ENCODE measurements around the gene LAIR2. TPM values are rescaled to one million over a fixed set of nuclear protein-coding genes. Genes with fewer than 3 reads are reported as not detected.
"Not testable (repeated sequence)": the region's sequence is repeated elsewhere in the genome, so short reads cannot be mapped to it uniquely, and the experiment has no call there.

The LAIR2 gene
- total RNA-seq, 1 experiment from 2014 or later: not detected

- DNase-seq (ENCODE audit: low read depth, low spot score): peak; percentile 50
- in situ Hi-C loops (cut with HindIII; ENCODE audit: low pct_unique_long_range_greater_than_20kb, low sequenced_read_pairs): no loop called here
Measured at GRCh38 chr19:54462655-54463530, 39.7 kb upstream of the LAIR2 start.

- peak; percentile 97 for DNase-seq (ENCODE audit: low read depth, low spot score)
- in situ Hi-C loops (cut with HindIII; ENCODE audit: low pct_unique_long_range_greater_than_20kb, low sequenced_read_pairs): no loop called here
Measured at GRCh38 chr19:54463531-54464043, 39.0 kb upstream of the LAIR2 start, which contains the start of gene LENG9. LENG9 (minus strand) TSS chr19:54463778; CDS start chr19:54463526, 252 bp downstream.

GRCh38 chr19:54464044-54464629 is 38.5 kb upstream of the LAIR2 start:
- in situ Hi-C loops (cut with HindIII; ENCODE audit: low pct_unique_long_range_greater_than_20kb, low sequenced_read_pairs): no loop called here

DNA sequence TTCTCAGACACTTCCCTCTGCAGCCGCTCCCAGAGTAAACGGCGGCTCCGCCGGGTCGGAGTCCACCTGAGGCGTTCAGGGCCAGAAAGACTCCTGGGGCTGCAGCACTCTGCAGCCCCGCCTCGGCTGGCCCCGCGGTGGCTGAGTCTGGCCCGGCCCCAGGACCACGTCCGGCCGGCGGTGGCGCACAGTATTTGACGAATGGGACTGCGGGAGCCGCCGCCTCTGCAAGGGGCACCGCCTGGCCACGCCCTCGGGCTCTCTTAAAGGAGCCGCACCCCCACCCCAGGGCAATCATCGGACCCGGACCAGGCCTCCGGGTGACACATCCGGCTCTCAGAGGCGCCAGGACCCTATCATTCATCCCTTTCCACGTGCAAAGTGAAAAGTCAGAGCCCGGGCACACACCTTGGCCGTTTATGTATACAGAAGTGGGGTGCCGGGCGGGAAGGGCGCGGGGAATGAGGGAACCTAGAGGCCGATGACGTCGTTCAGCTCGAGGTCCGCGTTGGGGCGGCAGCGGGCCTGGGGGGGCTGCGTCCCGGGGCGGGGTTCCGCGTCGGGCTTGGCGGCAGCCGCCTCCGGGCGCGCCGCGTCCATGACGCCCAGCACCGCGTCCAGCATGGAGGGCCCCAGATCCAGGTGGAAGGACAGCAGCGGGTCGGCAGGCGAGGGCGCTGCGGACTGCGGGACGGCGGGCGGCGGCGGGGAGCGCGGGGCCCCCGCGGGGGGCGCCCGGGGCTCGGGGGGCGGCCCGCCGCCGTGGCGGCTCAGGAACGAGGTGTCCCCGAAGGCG is 37.8 kb upstream of the LAIR2 start:
- in situ Hi-C loops (cut with HindIII; ENCODE audit: low pct_unique_long_range_greater_than_20kb, low sequenced_read_pairs): no loop called here

More at GRCh38 chr19:54464044-54464629, 38.5 kb upstream of the LAIR2 start:
- peak; percentile 92 for DNase-seq (ENCODE audit: low read depth, low spot score)

GRCh38 chr19:54465426-54466109 is 37.1 kb upstream of the LAIR2 start:
- DNase-seq (ENCODE audit: low read depth, low spot score): no peak
- in situ Hi-C loops (cut with HindIII; ENCODE audit: low pct_unique_long_range_greater_than_20kb, low sequenced_read_pairs): no loop called here

More for the DNA sequence above, 37.8 kb upstream of the LAIR2 start:
- DNase-seq (ENCODE audit: low read depth, low spot score): peak; percentile 85

DNA sequence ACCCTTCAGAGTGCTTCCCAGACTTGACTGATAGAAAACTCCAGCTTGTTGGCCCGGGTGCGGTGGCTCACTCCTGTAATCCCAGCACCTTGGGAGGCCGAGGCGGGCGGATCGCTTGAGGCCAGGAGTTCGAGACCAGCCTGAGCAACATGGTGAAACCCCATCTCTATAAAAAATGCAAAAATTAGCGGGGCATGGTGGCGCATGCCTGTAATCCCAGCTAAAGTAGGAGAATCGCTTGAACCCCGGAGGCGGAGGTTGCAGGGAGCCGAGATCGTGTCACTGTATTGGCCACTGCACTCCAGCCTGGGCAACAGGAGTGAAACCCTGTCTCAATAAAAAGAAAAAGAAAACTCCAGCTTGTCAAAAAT is 36.5 kb upstream of the LAIR2 start:
- DNase-seq (ENCODE audit: low read depth, low spot score); in situ Hi-C loops (cut with HindIII; ENCODE audit: low pct_unique_long_range_greater_than_20kb, low sequenced_read_pairs): not testable (repeated sequence)

- no peak for DNase-seq (ENCODE audit: low read depth, low spot score)
- in situ Hi-C loops (cut with HindIII; ENCODE audit: low pct_unique_long_range_greater_than_20kb, low sequenced_read_pairs): no loop called here
Measured at GRCh38 chr19:54469496-54469934, 33.1 kb upstream of the LAIR2 start.

GRCh38 chr19:54470276-54470887 is 32.2 kb upstream of the LAIR2 start:
- in situ Hi-C loops (cut with HindIII; ENCODE audit: low pct_unique_long_range_greater_than_20kb, low sequenced_read_pairs): no loop called here
- no peak for DNase-seq (ENCODE audit: low read depth, low spot score)

GRCh38 chr19:54470991-54471782 is 31.4 kb upstream of the LAIR2 start:
- no peak for DNase-seq (ENCODE audit: low read depth, low spot score)
- in situ Hi-C loops (cut with HindIII; ENCODE audit: low pct_unique_long_range_greater_than_20kb, low sequenced_read_pairs): no loop called here

- no peak for DNase-seq (ENCODE audit: low read depth, low spot score)
- in situ Hi-C loops (cut with HindIII; ENCODE audit: low pct_unique_long_range_greater_than_20kb, low sequenced_read_pairs): no loop called here
Measured at GRCh38 chr19:54473071-54473891, 29.4 kb upstream of the LAIR2 start, which contains the start of gene CDC42EP5. CDC42EP5 (minus strand) TSS chr19:54473296; CDS start chr19:54465547, 7,749 bp downstream.

DNA sequence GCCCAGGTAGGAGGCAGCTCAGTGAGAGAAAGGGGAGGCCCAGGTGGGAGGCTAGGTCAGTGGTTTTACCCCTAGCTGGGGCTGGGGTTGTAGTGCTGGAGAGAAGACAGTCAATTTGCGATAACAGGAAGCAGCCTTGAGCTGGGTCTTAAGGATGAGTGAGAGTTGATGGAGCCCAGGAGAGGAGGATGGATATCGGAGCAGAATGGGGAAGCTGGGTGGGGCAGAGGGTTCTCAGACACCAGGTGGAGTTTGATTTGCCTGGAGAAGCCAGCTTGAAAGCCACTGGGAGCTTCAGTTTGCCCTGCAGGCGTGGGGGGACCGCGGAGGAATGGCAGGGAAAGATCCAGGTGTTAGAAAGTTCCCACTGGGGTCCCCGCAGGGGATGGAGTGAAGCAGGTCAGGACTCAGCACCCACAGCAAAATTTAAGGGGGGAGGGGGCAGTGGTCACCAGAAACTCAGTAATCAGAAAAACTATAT is 28.7 kb upstream of the LAIR2 start:
- in situ Hi-C loops (cut with HindIII; ENCODE audit: low pct_unique_long_range_greater_than_20kb, low sequenced_read_pairs): no loop called here
- DNase-seq (ENCODE audit: low read depth, low spot score): no peak

DNA sequence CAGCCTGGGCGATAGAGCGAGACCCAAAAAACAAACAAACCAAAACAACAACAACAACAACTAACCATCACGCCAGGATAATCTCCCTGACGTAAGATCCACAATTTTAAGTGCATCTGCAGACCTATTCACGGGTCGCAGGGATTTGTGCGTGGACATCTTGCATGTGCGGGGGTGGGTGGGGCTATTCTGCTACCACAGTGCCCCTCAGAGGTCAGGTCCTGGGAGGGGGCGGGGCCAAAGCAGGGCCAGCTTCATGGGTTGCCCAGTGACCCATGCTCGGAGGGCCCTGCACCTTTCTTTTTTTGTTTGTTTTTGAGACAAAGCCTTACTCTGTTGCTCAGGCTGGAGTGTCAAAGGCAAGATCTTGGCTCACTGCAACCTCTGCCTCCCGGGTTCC is 26.9 kb upstream of the LAIR2 start:
- no peak for DNase-seq (ENCODE audit: low read depth, low spot score)
- in situ Hi-C loops (cut with HindIII; ENCODE audit: low pct_unique_long_range_greater_than_20kb, low sequenced_read_pairs): no loop called here

- in situ Hi-C loops (cut with HindIII; ENCODE audit: low pct_unique_long_range_greater_than_20kb, low sequenced_read_pairs): no loop called here
- DNase-seq (ENCODE audit: low read depth, low spot score): peak; percentile 27
Measured at GRCh38 chr19:54477650-54478049, 25.0 kb upstream of the LAIR2 start.

DNA sequence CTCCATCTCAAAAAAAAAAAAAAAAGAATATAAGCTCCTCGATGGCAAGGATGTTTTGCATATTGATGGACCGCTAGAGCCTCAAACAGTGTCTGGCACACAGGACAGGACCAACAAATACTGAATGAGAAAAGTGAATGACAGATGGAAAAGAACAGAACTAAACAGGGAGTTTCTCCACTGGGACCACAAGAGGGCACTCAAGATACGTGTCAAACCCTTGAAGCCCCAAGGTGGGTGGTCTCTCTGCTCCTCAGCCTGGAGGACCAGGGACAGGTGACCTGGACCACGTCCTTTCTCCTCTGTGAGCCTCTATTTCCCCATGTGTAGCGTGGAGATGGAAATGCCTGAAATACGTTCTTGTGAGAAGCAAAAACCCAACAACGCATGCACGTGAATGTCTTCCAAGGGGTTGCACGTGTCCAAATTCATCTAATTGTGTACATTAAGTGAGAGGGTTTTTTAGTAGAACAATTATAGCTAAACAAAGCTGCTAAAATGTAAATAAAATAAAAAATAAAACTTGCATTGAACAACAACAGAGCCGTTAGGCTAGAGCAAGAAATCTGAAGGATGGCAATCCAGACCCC is 23.9 kb upstream of the LAIR2 start:
- in situ Hi-C loops (cut with HindIII; ENCODE audit: low pct_unique_long_range_greater_than_20kb, low sequenced_read_pairs): no loop called here
- peak; percentile 62 for DNase-seq (ENCODE audit: low read depth, low spot score)

- in situ Hi-C loops (cut with HindIII; ENCODE audit: low pct_unique_long_range_greater_than_20kb, low sequenced_read_pairs): no loop called here
- DNase-seq (ENCODE audit: low read depth, low spot score): no peak
Measured at GRCh38 chr19:54480051-54480450, 22.6 kb upstream of the LAIR2 start.
